Stimulated activated CD8-positive, alpha-beta memory T cell treated with anti-CD3 and anti-CD28 coated beads, Interleukin-4, amount 100 ng/mL, for 1 hour (primary cell): ENCODE results near the gene CDK17.
"Not testable (repeated sequence)": the region's sequence is repeated elsewhere in the genome, so short reads cannot be mapped to it uniquely, and the experiment has no call there.

Experiments used
- DNase-seq, 2 donors: peaks; one replicate each; pipeline ENCODE4 v3.0.0-alpha.2; 2020; ENCODE audit warnings: low read depth in 2 of 2, low spot score in 1 of 2

CDK17 gene

DNA sequence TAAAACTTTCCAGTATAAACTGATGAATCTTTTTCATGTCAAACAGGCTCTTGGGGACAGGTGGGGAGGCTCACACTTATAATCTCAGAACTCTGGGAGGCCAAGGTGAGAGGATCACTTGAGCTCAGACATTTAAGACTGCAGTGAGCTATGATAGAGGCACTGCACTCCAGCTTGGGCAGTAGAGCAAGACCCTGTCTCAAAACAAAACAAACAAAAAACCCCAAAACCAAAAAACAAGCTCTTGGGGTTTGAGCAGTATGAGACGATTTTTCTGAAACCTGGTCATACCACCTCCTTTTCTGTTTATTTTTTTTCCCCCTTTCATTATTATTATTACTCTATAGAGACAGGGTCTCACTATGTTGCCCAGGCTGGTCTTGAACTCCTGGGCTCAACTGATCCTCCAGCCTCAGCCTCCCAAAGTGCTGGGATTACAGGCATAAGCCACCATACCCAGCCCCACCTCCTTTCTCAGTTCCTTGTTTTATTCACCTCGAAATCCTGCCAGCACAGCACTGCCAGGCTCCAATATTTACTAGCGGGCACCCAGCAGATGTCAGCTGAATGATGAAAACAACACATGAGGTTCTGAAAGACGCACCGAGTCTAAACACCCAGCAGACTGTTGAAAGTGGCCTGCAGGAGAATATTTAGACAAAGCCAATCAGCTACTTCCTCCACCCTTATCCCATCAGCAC lies 19.5 kb upstream of the CDK17 start:
- DNase-seq, result no peak

DNA sequence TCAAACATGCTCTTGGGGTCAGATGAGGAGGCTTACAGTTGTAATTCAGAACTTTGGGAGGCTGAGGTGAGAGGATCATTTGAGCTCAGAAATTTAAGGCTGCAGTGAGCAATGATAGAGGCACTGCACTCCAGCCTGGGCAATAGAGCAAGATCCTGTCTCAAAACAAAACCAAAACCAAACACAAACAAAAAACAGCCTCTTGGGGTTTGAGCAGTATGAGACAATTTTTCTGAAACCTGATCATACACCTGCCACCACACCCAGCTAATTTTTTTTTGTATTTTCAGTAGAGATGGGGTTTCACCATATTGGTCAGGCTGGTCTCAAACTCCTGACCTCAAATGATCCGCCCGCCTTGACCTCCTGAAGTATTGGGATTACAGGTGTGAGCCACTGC lies 17.4 kb upstream of the CDK17 start:
- not testable (repeated sequence) for DNase-seq

DNA sequence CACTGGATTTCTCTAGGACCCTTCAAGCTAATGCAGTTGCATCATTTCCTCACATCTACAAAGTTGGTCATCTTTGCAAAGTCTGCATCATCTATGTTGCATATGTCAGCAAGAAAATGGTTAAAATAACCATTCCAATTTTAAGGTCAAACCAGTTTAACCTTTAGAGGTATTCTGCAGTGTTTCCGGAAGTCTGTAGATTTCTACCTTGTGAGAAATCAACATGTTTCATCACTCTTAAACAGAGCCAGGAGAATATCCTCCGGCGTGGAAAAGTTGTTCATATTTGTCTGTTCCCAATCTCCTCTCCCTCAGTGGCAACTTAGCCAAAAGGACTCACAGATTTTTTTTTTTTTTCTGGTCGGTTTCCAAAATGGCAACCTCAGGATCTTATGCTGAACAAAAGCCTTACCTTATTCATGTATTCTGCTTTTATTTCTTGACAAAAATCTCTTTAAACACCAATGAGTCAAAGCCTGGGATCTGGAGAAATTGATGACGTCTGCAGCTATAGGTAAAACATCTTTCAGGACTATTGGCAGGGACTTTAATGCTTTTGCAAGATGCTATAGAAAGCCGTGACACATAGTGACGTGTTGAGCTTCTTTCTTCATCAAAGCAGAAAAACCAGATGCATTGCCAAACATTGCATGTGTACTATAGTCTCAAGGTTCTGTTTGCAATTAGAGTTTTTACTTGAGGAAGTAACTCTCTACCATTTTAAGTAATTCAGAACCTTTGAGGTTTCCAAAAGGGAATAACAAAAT lies 16.0 kb upstream of the CDK17 start:
- no peak for DNase-seq

DNA sequence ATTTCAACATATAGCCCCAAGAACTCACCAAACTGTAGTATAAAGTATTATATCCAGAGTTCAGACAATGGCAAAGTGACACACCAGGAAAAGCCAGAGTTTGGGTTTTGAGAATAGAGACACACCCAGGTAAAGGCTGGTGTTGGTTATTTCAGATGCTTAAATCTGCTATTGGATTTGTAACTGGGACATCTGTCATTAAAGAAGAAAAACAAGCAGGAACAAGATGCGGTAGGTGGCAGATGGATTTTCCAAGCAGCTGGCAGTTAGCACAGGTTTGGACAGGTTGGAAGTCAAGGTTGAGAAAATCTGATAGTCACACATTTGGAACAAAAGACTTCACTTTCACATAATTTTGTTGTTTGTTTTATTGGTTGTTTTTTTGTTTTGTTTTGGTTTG lies 14.4 kb upstream of the CDK17 start:
- no peak for DNase-seq

DNA sequence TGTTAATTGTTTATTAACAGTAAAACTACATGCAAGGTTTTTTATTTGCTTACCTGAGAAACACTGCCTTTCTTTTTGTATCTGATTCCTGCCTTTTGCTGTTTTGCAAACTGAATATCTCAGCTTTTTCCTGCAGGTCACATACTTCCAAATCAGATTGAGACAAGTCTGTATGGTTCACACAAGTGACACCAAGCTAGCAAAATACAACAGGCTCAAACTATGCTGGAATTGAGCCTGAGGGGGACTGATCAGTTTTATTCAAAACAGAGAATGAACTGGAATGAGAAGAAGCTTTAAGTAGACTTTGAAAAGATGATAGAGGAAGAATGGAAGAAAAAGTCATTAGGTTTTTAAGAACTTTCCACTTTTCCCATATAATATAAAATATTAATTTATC lies 12.2 kb upstream of the CDK17 start:
- no peak for DNase-seq

DNA sequence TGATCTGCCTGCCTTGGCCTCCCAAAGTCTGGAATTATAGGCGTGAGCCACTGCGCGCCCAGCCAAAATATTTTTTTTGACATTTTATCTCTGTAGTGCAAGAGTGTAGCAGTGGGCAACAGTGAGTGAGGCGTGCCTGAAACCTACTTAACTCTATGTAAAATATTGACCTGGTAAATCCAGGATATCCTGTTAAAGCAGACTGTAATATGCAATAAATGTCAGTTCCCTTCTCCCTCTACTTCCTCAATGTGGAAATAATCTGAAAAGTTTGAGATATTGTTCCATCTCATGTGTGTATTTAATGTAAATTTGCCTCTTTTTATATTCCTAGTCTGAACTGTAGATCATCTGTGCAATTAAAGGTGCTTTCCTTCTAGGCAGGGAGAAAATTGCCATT lies 9.5 kb upstream of the CDK17 start:
- no peak for DNase-seq

DNA sequence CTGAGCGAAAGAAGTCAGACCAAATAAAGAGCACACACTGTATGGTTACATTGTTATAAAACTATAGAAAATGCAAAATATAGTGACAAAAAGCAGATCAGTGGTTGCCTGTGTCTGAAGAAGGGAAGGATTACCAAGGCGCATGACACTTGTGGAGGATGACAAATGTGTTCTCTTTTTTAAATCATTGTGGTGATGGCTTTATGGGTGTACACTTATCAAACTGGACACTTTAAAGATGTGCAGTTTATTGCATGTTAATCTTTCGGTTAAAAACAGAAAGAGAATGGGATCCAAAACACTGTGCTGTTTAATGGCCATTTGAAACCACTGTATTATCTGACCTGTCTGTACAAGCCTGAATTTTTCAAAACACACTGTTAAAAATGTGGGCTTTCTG lies 8.8 kb upstream of the CDK17 start:
- no peak for DNase-seq

DNA sequence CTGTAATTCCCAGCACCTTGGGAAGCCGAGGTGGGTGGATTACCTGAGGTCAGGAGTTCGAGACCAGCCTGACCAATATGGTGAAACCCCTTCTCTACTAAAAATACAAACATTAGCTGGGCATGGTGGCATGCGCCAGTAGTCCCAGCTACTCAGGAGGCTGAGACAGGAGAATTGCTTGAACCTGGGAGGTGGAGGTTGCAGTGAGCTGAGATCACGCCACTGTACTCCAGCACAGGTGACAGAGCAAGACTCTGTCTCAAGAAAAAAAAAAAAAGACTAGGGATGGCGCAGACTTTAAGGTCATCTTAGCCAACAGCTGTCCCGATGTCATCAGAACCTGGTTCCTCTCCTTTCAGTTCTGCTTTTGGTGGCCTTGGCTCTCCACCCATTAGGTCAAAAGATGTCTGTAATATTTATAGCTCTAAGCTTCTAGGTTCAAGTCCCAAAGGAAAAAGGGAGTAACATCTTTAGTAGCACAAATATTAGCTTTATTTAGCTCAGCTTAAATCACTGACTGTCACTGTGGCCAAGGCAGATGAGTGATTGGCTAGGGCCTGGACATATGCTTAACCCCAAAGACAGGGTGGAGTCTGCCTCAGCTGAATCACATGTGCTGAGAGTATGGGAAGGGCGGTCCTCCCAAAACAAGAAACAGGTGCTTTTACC lies 7.3 kb upstream of the CDK17 start:
- DNase-seq, result not testable (repeated sequence)

DNA sequence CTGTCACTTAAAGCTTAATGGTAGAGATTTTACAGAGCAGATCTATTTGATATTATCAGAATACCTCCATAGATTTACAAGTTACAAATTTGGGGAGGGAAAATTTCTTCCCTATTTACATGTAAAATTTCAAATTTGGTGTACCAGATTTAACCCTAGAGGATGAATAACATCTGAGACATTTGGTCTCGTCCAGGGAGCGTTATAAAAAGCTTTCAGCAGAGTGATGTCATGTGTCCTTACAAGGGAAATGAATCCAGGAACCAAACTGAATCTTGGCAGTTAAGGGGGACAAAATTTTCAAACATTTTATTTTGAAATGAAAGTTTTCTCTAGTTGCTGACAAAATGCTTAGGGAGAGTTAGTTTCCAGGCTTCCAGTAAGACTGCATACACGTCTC lies 4.5 kb upstream of the CDK17 start:
- DNase-seq, result no peak

DNA sequence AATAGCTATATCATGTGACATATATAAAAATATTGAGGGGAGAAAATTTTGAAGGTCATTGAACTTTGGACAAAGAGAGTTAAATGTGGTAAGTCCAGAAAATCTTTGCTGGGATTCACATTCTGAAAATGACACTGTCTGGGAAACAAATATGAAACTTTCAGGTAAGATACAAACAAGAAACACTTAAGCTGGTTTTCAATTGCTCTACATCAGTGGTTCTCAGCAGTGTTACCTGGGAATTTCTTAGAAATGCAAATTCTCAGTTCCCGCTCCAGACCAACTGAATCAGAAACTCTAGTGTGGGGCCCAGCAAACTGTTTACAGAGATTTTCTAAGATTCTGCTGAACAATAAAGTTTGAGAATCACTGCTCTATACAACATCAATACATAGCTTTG lies 3.6 kb upstream of the CDK17 start:
- DNase-seq, result no peak

DNA sequence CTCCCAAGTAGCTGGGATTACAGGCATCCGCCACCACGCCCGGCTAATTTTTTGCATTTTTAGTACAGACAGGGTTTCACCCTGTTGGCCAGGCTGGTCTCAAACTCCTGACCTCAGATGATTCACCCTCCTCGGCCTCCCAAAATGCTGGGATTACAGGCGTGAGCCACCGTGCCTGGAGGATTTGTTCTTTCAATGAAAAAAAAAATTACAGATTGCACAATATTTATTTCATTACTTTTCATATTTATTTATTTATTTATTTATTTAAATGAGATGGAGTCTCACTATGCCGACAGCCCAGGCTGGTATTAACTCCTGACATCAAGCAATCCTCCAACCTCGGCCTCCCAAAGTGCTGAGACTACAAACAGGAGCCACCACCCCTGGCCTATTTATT lies 2.3 kb upstream of the CDK17 start:
- DNase-seq, result not testable (repeated sequence)

DNA sequence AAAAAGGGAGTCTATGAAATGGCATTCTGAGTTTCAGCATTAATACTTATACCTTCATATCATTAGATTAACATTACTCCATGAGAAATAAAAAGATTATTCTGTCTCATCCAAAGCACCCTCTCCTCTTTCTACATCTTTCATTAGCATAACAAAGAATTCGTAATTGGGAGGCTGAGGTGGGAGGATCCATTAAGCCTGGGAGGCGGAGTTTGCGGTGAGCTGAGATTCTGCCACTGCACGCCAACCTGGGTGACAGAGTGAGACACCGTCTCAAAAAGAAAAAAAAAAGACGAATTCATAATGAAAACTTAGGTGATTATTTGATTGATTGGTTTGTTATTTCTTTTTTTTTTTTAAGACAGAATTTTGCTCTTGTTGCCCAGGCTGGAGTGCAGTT lies 1.8 kb upstream of the CDK17 start:
- no peak for DNase-seq

DNA sequence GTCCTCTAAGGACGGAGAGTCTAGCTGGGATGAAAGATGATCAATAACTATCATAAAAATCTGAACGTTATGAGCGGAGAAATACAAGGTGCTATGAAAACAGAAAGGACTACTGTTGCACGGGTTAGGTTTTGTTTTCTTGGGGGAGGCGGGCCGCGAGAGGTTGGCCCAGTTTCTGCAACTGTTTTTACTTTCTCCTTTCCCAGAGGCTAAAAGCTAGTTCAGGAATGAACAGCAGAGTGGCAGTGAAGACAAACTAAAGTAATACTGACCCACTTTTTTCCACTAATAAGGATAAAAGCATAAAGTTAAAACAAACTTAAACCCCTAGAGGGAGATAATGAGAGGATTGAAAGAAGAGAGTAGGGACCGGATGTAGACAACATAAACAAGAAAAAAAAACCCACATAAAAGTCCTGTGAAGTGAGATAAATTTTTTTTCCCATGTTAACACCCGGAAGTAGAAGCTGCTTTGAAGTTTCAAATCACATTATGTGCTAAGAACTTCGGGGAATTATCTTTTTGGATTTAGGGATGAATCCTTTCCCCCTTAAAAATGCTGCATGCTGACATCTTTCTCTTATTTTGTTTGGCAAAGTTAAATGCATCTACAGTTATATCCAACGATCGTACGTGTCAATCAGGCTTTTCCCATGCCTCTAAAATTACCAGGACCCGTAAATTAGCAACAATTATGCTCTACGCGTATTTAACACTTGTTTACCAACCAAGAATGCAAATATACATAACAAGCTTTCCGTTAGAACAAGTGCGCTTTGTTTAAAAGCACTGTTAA lies 1.0 kb upstream of the CDK17 start:
- no peak for DNase-seq

DNA sequence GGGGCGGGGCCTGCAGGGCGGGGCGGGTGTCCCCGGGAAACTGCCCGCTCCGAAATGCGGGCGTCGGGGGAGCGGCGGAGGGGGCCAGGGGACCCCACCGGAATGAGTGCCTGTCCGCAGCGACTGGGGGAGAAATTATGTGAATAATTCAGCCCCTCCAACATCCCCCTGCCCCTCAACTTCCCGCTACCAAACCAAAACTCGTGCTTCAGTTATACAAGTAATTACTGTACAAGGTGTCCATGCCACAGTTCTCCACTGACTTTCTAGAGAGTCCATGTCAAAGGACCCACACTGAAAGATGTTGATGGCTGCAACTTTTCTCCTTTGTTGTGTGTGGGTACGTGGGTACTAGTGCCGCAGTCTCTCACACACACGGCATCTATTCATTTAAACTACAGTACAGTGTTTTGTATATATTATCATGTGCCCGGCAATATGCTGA lies 414 bp upstream of the CDK17 start:
- DNase-seq, result peak in 1 of 2 donors; percentile 13

DNA sequence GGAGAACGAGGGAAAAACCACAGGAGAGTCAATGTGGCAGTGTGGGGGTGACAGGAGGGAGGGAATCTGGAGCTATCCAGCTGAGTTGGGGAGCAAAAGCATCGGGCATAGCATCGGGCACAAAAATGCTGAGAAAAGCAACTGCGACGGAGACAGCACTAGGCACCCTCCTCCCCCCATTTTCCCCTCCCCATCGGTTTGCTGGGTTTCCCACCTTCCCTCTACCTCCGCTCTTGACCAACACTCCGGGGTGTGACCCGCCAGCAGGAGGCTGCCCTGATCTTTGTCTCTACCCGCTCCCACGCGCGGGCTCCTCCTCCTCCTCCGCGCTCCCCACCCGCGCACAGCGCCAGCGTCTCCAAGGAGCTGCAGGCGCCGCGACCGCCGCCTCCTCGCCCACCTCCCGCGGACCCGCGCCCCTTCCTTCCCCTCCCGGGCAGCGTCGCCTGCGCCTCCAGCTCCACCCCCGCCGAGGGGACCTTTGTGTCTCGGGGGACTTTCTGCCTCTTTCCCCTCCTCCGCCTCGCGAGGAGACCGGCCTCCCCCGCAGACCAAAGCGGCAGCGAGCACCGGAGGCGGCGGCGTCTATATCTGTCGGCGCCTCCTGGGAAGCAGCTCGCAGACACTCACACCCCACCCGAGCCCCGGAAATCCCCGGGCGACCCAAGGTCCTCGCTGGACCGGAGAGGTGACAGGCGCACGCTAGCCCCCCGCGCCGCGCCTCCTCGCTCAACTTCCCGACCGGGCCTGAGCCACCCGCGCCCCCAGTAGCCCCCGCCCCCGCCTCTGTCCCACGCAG lies 920 bp downstream of the CDK17 start:
- peak; percentile 44 to 52 for DNase-seq

DNA sequence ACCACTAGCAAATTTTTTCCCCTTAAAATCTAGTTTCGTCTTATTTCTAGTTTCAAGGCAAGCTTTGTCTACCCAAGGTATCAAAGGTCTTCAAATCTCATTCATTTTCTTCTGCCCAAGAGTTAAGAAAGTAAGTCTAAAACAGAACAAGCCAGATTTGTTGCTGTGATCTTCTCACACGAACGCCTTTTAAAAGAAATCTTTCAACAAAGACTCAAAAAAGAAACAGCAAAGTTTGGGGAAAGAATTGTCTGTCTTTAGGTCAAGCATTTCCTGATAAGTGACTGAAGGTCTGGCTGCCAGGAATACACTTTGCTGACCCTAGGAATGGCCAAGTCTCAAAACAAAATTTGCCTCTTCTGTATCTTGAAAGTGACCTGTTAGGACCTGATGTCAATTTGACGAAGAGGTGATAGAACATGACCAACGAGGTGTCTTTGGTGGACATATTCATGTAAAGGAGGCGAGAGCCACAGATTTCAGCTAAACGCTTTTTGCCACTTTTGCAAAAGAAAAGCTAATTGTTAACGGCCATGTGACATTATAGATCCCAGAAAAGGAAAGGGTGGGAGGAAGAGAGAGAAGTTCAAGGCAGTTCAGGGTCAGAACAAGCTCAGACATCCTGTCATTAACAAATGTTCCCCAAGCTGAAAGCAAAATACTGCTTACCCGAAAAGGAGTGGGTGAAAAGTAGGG lies 1.7 kb downstream of the CDK17 start:
- no peak for DNase-seq

DNA sequence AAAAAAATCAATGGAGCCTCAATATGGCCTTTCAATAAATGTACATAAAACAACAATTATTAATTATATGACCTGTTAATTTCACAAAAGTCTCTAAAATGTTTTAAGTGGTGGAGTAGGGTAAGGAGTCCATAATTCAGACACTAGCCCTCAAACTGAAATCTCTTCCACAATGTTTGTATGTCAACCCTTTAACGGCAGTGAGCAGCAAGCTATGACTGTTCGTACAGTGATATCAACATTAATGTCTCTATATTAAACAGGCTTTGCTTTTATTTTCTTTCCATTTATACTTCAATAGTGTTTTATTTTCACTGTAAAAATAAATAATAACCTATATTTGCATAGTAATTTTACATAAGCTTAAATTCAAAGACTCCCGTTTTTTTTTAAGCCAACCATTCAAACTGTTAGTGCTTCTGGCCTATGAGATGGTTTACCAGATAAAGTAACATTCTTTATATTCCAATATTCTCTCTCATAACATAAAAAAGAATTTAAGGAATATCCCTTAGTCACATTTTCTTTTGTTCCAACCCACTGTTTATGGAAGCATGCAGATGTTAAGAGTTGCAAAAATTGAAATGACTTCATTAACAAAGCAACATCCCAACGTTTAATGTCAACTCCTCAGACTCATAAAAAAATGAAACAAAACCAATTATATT lies 2.3 kb downstream of the CDK17 start:
- DNase-seq, result no peak

DNA sequence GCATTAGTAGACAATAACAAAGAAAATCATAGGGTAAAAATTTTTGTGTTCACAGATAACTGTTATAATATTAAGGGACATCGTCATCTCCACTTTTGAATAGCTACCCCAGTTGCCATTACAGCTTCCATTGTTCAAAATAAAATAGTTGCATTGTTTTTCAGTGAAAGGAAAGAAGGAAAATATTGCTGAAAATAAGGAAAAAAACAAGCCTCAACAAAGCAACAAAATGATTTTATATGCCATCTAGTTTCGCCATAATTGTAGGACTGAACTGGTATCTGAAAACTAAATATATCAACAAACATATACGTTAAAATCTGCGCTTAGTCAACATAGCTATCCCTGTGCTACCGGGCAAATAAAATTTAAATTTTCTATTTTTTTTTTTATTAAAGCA lies 3.3 kb downstream of the CDK17 start:
- no peak for DNase-seq

DNA sequence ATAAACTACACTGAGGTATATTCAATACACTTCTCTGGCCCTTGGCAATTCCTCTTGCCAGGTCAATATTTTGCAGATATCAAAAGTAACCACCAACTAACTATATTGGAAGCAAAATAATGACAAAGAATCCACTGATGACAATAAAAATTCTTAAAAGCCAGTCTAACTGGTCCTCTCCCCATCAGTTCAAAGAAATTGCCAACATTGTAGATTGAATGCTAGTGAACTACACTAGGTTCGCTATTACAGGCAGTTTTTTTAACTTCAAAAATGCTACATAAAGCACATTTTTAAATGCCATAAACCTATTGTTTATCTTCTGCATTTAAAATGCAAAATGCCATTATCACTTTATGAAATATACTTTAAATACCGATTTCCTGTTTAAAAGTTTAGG lies 4.0 kb downstream of the CDK17 start:
- no peak for DNase-seq

DNA sequence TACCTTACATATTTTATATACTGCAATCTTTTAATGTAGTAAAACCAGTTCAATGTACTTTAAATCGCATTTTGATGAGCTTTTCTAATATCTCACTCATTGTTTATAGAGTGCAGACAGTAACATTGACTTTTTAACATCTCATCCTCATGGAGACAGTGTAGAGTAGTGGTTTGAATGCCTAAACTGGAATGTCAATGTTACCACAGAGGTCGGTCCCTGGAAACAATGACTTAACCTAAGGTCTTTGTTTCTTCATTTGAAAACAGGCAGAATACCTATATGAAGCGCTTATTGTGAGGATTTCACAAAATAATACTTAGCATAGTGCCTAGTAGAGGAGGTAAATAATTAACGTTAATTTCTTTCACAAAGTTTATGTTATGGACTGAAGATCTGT lies 5.0 kb downstream of the CDK17 start:
- no peak for DNase-seq
